ENCODE data around the gene TFF3.

DNA sequence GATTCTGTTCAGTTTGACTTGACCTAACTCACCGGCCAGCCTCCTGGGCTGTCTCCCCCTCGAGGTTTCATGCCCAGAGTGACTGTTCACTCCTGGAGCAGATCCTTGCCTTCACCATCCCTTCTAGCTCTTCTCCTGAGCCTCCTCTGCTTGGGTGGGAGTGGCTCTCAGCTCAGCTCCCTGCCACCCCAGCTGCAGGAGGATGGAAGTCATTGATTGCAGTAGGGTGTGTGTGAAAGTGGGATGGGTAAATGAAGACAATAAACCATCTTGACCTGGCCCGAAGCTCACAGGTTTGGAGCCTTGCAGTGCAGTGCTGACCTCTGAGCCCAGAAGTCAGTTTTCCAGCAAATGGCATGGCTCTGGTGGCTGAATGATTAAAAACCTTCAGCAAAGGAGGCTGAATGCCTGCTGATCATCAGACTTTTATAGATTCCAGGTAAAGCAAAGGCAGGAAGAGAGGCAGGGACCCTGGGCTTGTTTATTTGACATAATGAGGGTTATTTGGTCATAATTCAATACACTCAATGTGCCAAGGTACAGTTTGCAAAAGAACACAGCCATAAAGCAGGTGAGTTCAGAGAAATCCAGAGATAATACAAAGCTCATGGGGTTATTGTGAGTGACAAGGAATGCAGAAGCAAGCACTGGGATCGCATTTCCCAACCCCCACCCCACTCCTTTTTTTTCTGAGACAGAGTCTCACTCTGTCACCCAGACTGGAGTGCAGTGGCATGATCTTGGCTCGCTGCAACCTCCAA, 17.5 kb upstream of the TFF3 start:
- TF ChIP-seq TAF1 (IDR thresholded peaks at IDR 0.05; ENCODE audit: low read depth) (no peak), POLR2AphosphoS5 (IDR thresholded peaks at IDR 0.05) (no peak)
- TF ChIP-seq, protein P1, sequence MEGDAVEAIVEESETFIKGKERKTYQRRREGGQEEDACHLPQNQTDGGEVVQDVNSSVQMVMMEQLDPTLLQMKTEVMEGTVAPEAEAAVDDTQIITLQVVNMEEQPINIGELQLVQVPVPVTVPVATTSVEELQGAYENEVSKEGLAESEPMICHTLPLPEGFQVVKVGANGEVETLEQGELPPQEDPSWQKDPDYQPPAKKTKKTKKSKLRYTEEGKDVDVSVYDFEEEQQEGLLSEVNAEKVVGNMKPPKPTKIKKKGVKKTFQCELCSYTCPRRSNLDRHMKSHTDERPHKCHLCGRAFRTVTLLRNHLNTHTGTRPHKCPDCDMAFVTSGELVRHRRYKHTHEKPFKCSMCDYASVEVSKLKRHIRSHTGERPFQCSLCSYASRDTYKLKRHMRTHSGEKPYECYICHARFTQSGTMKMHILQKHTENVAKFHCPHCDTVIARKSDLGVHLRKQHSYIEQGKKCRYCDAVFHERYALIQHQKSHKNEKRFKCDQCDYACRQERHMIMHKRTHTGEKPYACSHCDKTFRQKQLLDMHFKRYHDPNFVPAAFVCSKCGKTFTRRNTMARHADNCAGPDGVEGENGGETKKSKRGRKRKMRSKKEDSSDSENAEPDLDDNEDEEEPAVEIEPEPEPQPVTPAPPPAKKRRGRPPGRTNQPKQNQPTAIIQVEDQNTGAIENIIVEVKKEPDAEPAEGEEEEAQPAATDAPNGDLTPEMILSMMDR (IDR thresholded peaks at IDR 0.05; ENCODE audit: poor library complexity, severe bottlenecking) = no peak

Measured in neural cell (in vitro differentiated cells).